HL-60 (cell line): Measurements from ENCODE around the gene PWWP2B.

Source experiments
- SPI1 ChIP-seq: IDR thresholded peaks from 2 replicates; pipeline ENCODE4 v1.6.1; 2012; ENCODE audit warnings: low read depth, mild to moderate bottlenecking, borderline replicate concordance
- TF ChIP-seq, protein P1 (sequence below): IDR thresholded peaks from one replicate; pipeline ENCODE4 v1.5.1; 2011; ENCODE audit warnings: low read length, control low read depth, inconsistent platforms; ENCODE audit not compliant: insufficient read depth

DNA sequence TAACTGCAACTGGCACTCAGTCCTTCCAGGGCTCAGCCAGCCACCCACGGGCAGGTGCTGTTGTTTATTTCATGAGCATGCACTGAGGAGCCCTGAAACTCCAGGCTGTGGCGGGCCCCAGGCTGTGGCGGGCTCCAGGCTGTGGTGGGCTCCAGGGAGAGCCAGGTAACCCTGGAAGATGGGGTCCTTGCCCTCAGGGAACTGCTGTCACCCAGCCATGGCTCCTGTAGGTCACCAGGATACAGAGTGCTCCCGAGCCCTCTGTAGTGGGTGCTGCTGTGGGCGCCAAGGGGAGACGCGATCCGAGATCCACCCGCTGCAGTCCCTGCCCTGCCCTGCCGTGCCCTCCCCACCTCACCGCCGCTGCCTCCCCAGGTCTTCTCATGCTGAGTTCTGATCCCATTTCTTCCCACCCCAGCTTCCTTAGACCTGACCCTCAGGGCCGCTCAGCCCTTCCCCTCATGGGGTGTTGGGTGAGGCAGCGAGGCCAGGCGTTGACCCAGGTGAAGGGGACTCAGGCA, 35.4 kb upstream of the PWWP2B start:
- TF ChIP-seq, protein P1, sequence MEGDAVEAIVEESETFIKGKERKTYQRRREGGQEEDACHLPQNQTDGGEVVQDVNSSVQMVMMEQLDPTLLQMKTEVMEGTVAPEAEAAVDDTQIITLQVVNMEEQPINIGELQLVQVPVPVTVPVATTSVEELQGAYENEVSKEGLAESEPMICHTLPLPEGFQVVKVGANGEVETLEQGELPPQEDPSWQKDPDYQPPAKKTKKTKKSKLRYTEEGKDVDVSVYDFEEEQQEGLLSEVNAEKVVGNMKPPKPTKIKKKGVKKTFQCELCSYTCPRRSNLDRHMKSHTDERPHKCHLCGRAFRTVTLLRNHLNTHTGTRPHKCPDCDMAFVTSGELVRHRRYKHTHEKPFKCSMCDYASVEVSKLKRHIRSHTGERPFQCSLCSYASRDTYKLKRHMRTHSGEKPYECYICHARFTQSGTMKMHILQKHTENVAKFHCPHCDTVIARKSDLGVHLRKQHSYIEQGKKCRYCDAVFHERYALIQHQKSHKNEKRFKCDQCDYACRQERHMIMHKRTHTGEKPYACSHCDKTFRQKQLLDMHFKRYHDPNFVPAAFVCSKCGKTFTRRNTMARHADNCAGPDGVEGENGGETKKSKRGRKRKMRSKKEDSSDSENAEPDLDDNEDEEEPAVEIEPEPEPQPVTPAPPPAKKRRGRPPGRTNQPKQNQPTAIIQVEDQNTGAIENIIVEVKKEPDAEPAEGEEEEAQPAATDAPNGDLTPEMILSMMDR: no peak
- no peak for TF ChIP-seq SPI1
